Stimulated activated CD4-positive, alpha-beta T cell treated with anti-CD3 and anti-CD28 coated beads, Interleukin-2, amount 100 ng/mL, for 4 hours (primary cell): ENCODE data around the gene KDM7A.
"Not testable (repeated sequence)": the region's sequence is repeated elsewhere in the genome, so short reads cannot be mapped to it uniquely, and the experiment has no call there.

Source experiments
- DNase-seq: peaks from one replicate; pipeline ENCODE4 v3.0.0-alpha.2; 2020; ENCODE audit warnings: low read depth

Gene KDM7A

DNA sequence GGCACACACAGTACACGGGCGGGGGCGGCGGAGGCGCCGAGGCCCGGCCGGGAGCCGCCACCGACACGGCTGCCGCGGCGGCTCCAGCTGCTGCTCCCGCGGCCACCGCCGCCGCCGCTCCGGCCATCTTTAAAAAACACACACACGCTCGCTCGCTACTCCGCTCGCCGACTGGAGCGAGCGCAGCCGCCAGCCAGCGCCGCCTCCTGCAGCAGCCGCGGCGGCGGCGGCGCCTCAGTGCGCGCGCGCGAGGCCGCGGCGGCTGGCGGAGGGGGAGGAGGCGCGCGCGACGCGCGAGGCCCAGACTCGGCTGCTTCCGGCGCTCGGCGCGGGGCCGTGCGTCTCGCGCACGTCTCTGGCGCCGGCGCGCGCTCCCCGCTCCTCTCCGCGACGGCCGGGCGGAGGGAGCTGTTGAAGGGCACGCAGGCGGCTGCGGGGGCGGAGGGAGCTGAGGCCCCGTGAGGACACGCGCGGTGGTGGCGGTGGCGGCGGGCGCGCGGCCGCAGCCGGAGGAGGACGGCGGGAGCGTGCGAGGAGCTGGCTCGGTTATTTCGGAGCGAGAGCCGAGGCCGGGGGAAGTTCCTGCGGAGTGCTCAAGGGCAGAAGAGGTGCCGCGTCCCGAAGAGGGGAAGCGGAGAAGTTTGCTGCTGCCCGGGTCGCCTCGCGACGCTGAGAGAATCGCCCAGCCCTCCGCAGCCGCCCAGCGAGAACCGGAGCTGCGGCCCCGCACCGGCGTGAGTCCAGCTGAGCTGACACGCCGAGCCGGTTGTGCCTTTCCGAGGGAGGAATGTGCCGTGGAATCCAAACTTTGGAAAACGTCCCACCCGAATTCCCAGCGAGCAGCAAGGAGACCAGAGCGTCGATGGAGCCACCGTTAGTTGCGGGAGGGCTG lies at the start of gene KDM7A:
KDM7A (minus strand) TSS at position 173 of the 892 bp plus-strand sequence; CDS start at position 127, 46 bp downstream.
- DNase-seq = peak; percentile 91

GRCh38 chr7:140225562-140226249 lies 48.9 kb upstream of the KDM7A start:
- no peak for DNase-seq

DNA sequence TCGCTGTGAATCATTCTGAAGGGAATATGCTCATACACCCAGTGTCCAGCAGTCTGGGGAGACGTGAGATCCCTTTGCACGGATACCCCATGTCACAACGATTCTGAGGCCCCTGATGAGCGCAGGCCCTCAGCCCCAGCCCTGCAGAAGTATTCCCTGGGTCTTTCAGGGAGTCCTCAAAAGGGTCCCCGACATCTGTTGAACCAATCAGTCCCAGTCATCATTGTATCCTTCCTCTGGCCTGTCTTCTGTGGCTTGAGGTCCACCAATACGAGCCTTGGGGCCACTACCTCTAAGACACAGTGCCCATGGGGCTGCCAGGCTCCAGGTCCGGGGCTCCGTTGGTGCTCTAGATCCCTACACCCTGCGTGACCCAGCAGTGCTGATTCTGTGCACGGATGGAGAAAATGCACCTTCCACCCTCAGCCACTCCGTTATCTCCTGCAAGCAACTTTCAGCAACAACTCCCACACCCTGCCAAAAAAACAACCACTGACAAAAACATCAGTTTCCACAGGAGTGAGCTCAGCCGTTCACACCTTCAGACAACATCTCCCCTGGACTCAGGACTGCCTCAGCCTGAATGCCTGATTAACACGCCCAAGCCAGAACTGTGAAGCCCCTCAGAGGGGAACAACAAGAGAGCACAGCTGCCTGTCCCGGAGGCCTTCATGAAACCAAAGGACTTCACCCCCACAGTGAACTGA lies 46.9 kb upstream of the KDM7A start:
- no peak for DNase-seq

DNA sequence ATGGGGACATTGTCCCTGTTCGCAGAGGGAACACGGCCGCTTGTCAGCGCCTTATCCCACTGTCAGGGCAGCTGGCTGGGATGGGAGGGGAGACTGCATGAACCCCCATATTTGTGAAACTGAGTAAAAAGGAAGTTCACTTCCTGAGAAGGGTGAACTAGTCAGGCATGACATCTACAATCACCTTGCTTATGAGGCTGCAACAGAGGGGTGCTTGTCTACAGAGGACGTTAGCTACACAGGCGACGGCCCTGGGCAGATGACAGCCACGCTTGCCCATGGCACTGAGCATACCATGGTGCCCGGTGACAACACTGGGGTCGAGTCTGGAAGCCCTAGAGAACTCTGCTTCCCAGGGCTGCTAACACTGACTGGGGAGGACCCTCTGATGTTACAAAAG lies 46.0 kb upstream of the KDM7A start:
- DNase-seq = no peak

DNA sequence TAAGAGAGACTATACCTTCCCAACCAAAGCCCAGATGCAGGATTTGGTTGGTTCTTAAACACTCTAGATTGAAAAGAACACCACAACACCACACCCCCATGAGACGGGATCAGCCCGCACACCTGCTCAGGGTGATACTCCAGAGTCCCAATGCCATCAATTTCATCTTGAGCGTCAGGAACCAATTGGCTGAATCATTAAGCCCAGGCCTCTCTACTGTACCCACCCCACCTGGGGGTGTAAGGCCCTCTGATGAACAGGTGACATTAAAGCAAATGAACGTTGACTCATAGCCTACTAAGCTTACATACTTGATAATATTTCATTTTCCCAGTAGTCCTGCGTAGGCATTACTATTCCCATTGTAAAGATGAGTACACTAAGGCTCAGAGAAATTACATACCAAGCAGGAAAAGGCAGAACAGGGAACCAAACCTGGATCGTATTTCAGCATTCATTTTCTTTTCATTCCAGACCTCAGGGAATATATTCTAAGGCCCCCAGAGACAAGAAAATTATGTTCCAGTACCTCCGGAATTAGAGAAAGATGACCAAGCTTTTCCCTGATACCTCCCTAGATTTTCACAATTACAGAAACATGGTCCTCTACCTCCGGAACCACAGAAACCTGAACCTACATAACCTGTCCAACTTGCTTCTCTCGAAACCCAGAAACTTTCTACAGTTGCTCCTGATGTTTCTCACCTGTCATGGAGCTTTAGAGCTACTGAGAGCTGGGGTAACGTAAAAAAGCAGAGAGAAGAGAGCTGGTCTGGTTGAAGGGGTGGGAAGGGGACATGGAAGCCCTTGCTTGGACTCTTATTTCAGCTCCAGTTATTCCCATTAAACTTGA lies 43.1 kb upstream of the KDM7A start:
- DNase-seq = no peak

GRCh38 chr7:140218656-140219055 lies 41.9 kb upstream of the KDM7A start:
- no peak for DNase-seq

DNA sequence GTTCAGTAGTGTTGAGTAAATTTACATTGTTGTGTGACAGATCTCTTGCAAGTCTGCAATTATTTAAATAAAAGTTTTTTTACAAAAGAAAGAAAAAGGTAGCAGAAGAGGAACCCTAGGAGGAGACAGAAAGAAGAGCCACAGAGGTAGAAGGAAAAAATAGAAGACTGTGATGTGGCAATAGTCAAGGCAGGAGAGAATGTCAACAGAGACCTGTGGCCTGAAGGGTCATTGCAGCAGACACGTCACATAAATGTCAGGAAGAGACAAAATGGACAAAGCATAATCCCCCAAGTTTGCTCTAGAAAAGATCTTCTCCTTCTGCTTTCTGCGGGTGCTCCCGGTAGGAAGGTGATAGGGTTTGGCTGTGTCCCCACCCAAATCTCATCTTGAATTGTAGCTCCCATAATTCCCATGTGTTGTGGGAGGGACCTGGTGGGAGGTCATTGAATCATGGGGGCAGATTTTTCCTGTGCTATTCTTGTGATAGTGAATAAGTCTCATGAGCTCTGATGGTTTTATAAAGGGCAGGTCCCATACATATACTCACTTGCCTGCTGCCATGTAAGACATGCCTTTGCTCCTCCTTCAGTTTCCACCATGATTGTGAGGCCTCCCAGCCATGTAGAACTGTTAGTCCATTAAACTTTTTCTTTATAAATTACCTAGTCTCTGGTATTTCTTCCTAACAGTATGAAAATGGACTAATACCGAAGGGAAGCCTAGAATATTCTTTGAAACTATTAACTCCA lies 41.1 kb upstream of the KDM7A start:
- DNase-seq = no peak

- no peak for DNase-seq
Measured at GRCh38 chr7:140215281-140215680, 38.5 kb upstream of the KDM7A start.

- DNase-seq = no peak
Measured at GRCh38 chr7:140214075-140214684, 37.4 kb upstream of the KDM7A start.

DNA sequence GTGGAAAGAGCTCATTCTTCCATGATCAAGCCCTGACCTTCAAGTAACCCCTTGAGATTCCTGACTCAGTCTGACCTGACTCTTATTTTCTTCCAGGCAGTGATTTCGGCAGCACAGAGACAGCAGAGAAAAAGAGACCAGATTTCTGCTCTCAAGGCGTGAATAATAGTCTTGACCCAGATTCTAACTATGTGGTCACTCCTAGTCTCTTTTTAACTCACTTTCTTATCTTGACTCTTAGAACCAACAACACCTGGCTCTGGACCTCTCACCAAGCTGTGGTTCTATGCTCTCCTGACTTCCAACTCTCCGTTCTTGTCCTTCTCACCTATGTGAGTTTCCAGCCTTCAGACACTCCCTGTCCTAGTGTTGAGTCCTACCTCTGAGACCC lies 36.9 kb upstream of the KDM7A start:
- no peak for DNase-seq

DNA sequence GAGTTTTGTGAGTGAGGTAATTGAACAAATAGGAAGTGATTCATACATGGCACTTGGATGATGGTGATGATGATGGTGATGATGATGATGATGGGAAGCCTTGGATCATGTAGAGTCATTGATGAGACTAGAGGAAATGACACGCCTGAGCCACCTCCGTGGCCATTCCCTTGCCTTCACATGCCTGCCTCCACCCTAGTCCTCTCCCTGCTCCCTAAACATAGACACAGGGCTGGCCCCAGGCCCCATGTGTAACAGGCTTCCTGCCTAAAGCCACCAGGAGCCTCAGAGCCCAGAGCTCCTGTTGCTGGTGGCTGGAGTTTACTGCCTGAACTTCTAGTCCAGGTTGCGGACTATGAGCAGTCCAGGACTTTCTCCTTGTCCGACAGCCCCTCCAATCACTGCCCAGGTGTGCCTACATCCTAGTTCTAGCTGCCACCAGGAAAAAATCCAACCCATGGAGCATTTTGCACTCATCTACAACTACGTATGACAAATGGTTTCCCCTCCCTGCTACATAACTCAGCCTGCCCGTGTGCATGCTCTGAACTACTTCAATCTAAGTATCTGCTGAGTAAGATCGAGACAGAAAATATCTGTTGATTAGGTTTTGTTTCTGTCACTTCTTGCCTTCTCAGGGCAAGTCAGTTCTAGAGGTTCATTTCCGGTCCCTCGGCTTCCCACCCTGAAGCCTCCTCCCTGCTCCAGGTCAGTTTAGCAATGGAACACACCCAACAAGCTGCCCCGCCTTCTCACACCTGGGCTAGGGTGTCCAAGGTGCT lies 35.5 kb upstream of the KDM7A start:
- no peak for DNase-seq

GRCh38 chr7:140211698-140212097 lies 34.9 kb upstream of the KDM7A start:
- DNase-seq = no peak

DNA sequence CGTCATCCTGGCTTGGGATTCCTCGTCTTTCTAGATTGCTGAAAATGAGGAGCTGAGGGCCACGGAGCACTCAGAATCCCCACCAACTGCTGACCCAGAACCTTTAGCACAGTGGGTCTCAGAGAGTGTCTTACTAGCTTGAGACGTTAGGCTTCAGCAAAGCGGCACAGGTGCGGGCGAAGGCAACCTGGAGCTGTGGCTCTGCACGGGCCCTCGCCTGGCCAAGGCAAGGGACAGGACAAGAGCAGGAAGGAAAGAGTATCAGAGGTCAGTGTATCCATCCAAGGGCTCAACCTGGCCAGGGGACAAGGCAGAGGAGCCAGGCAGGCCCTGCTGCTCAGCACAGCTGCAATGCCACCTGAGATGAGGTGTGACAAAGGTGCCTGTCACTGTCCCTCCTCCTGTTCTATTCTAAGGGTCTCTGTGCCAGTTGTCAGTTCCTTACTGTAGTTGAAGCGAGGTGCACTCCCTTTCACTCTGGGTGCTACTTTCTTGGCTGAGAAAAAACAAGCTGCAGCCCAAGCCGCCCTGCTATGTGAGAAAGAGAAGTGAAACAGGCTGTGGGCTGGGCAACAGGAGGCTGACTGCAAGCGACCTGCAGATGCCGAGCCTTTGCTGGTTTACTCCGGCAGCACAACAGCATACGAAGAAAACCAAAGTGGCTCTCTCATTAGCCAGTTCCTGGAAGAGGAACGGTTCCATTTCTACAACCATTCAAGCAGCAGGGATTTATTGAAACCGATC lies 33.3 kb upstream of the KDM7A start:
- DNase-seq = no peak

GRCh38 chr7:140206616-140207389 lies 30.0 kb upstream of the KDM7A start:
- no peak for DNase-seq

GRCh38 chr7:140205600-140205999 lies 28.8 kb upstream of the KDM7A start:
- DNase-seq = no peak

GRCh38 chr7:140203556-140203955 lies 26.8 kb upstream of the KDM7A start:
- DNase-seq = no peak

GRCh38 chr7:140202942-140203341 lies 26.2 kb upstream of the KDM7A start:
- DNase-seq = not testable (repeated sequence)

DNA sequence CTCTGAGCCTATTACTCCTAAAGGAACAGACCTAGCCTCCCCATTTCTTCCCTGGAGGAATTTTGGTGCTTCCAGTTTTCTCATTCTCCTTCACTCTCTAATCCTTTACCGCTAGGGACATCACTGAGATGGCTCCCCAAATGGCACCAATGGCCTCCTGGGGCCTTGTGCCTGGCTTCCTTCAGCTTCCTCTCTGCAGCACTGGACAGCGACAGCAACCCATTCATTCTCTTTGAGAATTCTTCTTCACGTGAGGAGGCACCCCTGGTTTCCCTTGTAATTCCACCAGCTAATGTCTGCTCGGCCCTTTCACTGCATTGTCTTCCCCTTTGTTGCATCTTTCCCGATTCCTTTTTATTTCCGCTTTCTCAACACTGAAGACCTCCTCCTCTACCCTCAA lies 24.6 kb upstream of the KDM7A start:
- DNase-seq = no peak
